Fibroblast of pulmonary artery (primary cell): Measurements from ENCODE around the gene GNG2.

Experiments
- DNase-seq: peaks from one replicate; pipeline ENCODE4 v3.0.0-alpha.2; 2010; ENCODE audit warnings: low read depth
- H3K4me3 ChIP-seq: replicated peaks from 2 replicates; pipeline ENCODE4 v1.5.1; 2011; ENCODE audit warnings: low read depth, mild to moderate bottlenecking, control low read depth, low read length, moderate library complexity
- CTCF ChIP-seq: IDR thresholded peaks from 2 replicates; pipeline ENCODE4 v1.5.1; 2011; ENCODE audit warnings: mild to moderate bottlenecking, control low read depth, low read length, inconsistent platforms; ENCODE audit errors: missing control alignments

Gene GNG2

GRCh38 chr14:51998348-51998747 is 137.9 kb downstream of the GNG2 start:
- no peak for TF ChIP-seq CTCF
- no peak for DNase-seq
- H3K4me3 ChIP-seq = no peak overlapping the region

- no peak overlapping the region for H3K4me3 ChIP-seq
- no peak for TF ChIP-seq CTCF
- peak; percentile 28 for DNase-seq
Measured at GRCh38 chr14:51999084-51999483, 138.7 kb downstream of the GNG2 start.

GRCh38 chr14:52000019-52000582 is 139.7 kb downstream of the GNG2 start:
- H3K4me3 ChIP-seq = no peak overlapping the region
- no peak for TF ChIP-seq CTCF
- DNase-seq = no peak

GRCh38 chr14:52000696-52001095 is 140.3 kb downstream of the GNG2 start:
- no peak for TF ChIP-seq CTCF
- DNase-seq = no peak
- H3K4me3 ChIP-seq = no peak overlapping the region

- TF ChIP-seq CTCF = no peak
- no peak overlapping the region for H3K4me3 ChIP-seq
- no peak for DNase-seq
Measured at GRCh38 chr14:52002542-52002941, 142.1 kb downstream of the GNG2 start.

- peak; percentile 90 for DNase-seq
- H3K4me3 ChIP-seq = no peak overlapping the region
- TF ChIP-seq CTCF = no peak
Measured at GRCh38 chr14:52003324-52003723, 142.9 kb downstream of the GNG2 start.

- no peak for TF ChIP-seq CTCF
- H3K4me3 ChIP-seq = no peak overlapping the region
- DNase-seq = no peak
Measured at GRCh38 chr14:52005625-52006024, 145.2 kb downstream of the GNG2 start.
